Activated naive CD4-positive, alpha-beta T cell treated with anti-CD3 and anti-CD28 coated beads, Interleukin-2, amount 50 U/mL, for 72 hours (primary cell): ENCODE results near the gene PRKG1. TPM values are rescaled to one million over a fixed set of nuclear protein-coding genes. Genes with fewer than 3 reads are reported as not detected.

Experiments
- ATAC-seq, 2 donors: fragments of 150-1000 bp; cut with Tn5 transposase; 2 replicates each; pipeline ENCODE4 v1.10.0; 2021; ENCODE audit warnings: mild to moderate bottlenecking in 2 of 2, moderate library complexity in 2 of 2
- DNase-seq, 2 donors: peaks; one replicate each; pipeline ENCODE4 v3.0.0; 2021 to 2022; ENCODE audit warnings: low spot score in 2 of 2
- H3K27ac Mint-ChIP-seq, 2 donors: one replicate each; pipeline ENCODE4 v1.8.0; 2022; ENCODE audit warnings: mild to moderate bottlenecking in 2 of 2, mixed read lengths in 2 of 2
- H3K36me3 Mint-ChIP-seq, 2 donors: one replicate each; pipeline ENCODE4 v1.8.0; 2022; ENCODE audit warnings: mixed read lengths in 2 of 2
- H3K9me3 Mint-ChIP-seq, 2 donors: one replicate each; pipeline ENCODE4 v1.8.0; 2022; ENCODE audit warnings: mixed read lengths in 2 of 2
- total RNA-seq, 2 donors: library from RNA; stranded (reverse); gene quantifications; one replicate each; pipeline ENCODE4 v1.2.3, GENCODE V29; 2022

The PRKG1 gene
- total RNA-seq, 2 donors from 2014 or later, result not detected

GRCh38 chr10:51588984-51589383 is 514.7 kb downstream of the PRKG1 start:
- H3K36me3 Mint-ChIP-seq, result no peaks in the 10 kb centered on the region
- ATAC-seq (no peak), DNase-seq (no peak)
- no peaks in the 10 kb centered on the region for H3K9me3 Mint-ChIP-seq
- no peak overlapping the region for H3K27ac Mint-ChIP-seq

- Mint-ChIP-seq H3K27ac (no peak overlapping the region), H3K9me3 (no peaks in the 10 kb centered on the region), H3K36me3 (no peaks in the 10 kb centered on the region)
- ATAC-seq, result no peak
- no peak for DNase-seq
Observed at GRCh38 chr10:51590818-51591217, 516.5 kb downstream of the PRKG1 start.

DNA sequence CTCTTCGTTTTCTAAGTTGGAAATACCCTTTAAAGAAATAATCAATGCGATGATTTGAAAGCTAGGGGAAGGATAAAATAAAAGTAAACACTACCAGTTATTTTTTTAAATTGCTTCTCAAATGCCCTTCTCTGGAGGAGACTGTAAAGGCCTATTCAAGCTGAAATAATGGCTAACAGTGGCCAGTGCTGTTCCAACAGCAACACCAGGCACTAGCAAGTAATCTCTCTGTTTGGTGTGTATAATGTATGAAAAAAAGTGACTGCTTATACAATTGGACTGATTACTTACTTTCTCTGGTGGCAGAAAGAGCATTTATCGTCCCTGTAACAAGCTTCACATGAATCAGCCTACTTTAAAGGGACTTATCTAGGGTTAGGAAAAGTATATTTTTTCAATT is 522.4 kb downstream of the PRKG1 start:
- no peak overlapping the region for H3K27ac Mint-ChIP-seq
- ATAC-seq (no peak), DNase-seq (no peak)
- H3K9me3 Mint-ChIP-seq, result peaks cover 4 to 5% of the 10 kb centered on the region in 2 donors
- H3K36me3 Mint-ChIP-seq, result no peaks in the 10 kb centered on the region

DNA sequence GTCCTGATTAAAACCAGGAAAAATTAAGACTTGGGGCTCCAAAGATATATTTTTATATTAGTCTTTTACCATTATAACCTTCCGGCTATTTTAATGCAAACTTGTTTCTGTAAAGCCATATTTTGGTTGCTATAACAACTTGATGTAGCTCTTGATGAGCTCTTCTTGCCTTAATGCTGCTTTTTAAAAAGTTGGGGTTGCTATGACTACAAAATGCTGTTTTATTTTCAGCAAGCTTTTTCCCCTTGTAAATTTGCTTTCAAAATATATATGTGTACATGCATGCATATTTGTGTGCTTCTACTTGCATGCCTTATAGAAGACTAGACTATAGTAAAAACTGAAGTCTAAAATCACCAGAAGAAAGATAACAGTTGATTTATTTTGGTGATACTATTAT is 525.4 kb downstream of the PRKG1 start:
- H3K9me3 Mint-ChIP-seq, result peaks cover 4 to 5% of the 10 kb centered on the region in 2 donors
- no peak for ATAC-seq
- H3K36me3 Mint-ChIP-seq, result no peaks in the 10 kb centered on the region
- DNase-seq, result no peak
- no peak overlapping the region for H3K27ac Mint-ChIP-seq

- ATAC-seq (no peak), DNase-seq (no peak)
- Mint-ChIP-seq H3K9me3 (peaks cover 4 to 5% of the 10 kb centered on the region in 2 donors), H3K36me3 (no peaks in the 10 kb centered on the region), H3K27ac (no peak overlapping the region)
Observed at GRCh38 chr10:51602326-51602725, 528.0 kb downstream of the PRKG1 start.

- no peak for DNase-seq
- ATAC-seq, result no peak
- H3K36me3 Mint-ChIP-seq, result no peaks in the 10 kb centered on the region
Observed at GRCh38 chr10:51604579-51604978, 530.3 kb downstream of the PRKG1 start.

DNA sequence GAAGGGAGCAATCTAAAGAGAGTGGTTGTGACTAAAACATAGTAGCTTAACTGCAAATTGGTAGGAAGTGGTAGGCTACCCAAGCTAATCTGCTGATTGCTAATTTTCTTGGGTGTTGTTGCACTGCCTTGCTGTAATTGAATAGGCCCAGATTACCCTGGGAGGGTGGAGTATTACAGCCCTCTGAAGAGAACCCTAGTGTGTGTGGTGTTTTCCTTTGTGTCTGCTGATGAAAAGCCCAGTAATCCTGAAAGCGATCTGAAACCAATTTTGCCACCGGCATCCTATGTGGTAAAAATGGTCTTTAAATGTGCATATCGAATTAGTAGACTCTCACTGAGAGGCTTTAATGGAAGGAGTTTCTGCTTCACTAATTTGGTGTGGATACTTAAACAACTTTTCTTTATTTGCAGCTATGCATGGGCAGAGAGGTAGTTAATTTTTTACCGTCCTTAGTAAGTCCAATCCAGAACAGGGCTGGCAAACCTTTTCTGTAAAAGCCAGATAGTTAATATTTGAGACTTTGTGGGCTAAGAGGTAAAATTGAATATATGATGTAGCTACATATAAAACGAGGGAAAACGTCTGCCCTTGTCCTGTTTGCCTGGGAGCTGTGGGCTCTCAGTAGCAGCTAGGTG is 532.7 kb downstream of the PRKG1 start:
- H3K36me3 Mint-ChIP-seq, result no peaks in the 10 kb centered on the region
- H3K27ac Mint-ChIP-seq, result no peak overlapping the region
- no peaks in the 10 kb centered on the region for H3K9me3 Mint-ChIP-seq
- DNase-seq (no peak), ATAC-seq (no peak)

More at GRCh38 chr10:51604579-51604978, 530.3 kb downstream of the PRKG1 start:
- Mint-ChIP-seq H3K9me3 (no peaks in the 10 kb centered on the region), H3K27ac (no peak overlapping the region)

- Mint-ChIP-seq H3K36me3 (no peaks in the 10 kb centered on the region), H3K9me3 (no peaks in the 10 kb centered on the region)
Observed at GRCh38 chr10:51607463-51607835, 533.2 kb downstream of the PRKG1 start.

DNA sequence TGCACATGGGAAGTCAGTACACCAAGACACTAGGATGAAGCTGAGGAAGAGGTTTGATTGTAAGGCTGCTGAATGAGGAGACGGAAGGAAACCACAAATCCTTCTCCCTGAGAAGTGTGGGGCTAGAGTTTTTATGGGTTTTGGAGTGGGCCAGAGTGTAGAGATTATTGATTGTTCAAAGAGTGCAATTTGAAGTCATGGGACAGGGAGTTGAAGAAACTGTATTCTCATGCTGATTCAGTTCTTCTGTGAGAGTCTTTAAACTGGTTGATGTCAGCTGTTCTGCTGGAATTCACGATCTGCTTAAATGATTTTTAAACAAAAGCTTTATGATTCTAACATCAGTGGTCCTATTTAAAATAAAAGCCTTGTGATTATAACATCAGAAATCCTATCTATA is 533.9 kb downstream of the PRKG1 start:
- H3K27ac Mint-ChIP-seq, result no peak overlapping the region
- no peaks in the 10 kb centered on the region for H3K36me3 Mint-ChIP-seq
- H3K9me3 Mint-ChIP-seq, result no peaks in the 10 kb centered on the region
- ATAC-seq (no peak), DNase-seq (no peak)

More at GRCh38 chr10:51607463-51607835, 533.2 kb downstream of the PRKG1 start:
- ATAC-seq (no peak), DNase-seq (no peak)
- no peak overlapping the region for H3K27ac Mint-ChIP-seq

- ATAC-seq, result no peak
- Mint-ChIP-seq H3K36me3 (peaks cover 0 to 5% of the 10 kb centered on the region in 2 donors), H3K27ac (peak overlapping the region in 1 of 2 donors; percentile 75), H3K9me3 (peaks cover 10 to 17% of the 10 kb centered on the region in 2 donors)
- no peak for DNase-seq
Observed at GRCh38 chr10:51615764-51616298, 541.5 kb downstream of the PRKG1 start.

GRCh38 chr10:51617576-51618235 is 543.4 kb downstream of the PRKG1 start:
- no peak for DNase-seq
- ATAC-seq, result peak in 1 of 2 donors; percentile 44

GRCh38 chr10:51619365-51619764 is 545.1 kb downstream of the PRKG1 start:
- H3K9me3 Mint-ChIP-seq, result peaks cover 10 to 15% of the 10 kb centered on the region in 2 donors
- DNase-seq, result no peak
- no peak for ATAC-seq

More at GRCh38 chr10:51617576-51618235, 543.4 kb downstream of the PRKG1 start:
- Mint-ChIP-seq H3K27ac (no peak overlapping the region), H3K9me3 (peaks cover 10 to 17% of the 10 kb centered on the region in 2 donors), H3K36me3 (peaks cover 0 to 5% of the 10 kb centered on the region in 2 donors)

GRCh38 chr10:51620131-51620530 is 545.8 kb downstream of the PRKG1 start:
- ATAC-seq, result no peak
- DNase-seq, result no peak
- H3K36me3 Mint-ChIP-seq, result peaks cover 0 to 5% of the 10 kb centered on the region in 2 donors
- H3K27ac Mint-ChIP-seq, result no peak overlapping the region
- peaks cover 10 to 12% of the 10 kb centered on the region in 2 donors for H3K9me3 Mint-ChIP-seq

More at GRCh38 chr10:51619365-51619764, 545.1 kb downstream of the PRKG1 start:
- Mint-ChIP-seq H3K27ac (no peak overlapping the region), H3K36me3 (peaks cover 0 to 5% of the 10 kb centered on the region in 2 donors)

GRCh38 chr10:51624013-51624412 is 549.7 kb downstream of the PRKG1 start:
- Mint-ChIP-seq H3K9me3 (no peaks in the 10 kb centered on the region), H3K36me3 (no peaks in the 10 kb centered on the region), H3K27ac (no peak overlapping the region)
- no peak for ATAC-seq
- DNase-seq, result no peak

DNA sequence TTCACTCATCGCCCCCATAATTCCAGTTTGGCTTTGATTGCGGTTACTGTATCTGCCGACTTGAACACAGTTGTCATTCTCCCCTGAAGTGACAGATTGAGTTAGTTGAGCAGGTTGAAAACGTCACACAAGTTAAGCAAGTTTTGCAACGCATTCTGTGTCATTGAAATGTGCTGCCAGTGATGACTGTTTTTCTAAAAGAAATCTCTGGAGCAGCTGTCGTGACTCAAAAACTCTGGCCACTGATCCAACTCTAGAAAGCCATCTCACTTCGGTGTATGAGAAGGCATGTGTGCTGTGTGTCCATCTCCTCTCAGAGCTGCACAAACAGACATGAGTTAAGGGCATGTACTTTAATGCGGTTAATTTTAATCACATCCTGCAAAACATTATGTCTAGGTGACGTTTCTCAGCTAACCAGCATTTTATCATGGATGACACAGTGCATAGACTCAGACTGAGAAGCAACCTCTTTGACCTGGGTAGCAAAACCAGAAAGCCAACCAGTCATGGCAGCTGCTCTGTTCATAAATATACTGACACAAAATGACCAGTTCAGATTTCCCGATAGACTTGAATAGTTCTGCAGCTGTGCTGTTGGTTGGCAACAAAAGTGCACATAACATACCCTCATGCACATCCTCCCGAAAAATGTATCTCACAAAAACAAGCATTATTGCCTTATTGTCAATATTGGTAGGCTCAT is 555.8 kb downstream of the PRKG1 start:
- DNase-seq (no peak), ATAC-seq (no peak)
- Mint-ChIP-seq H3K36me3 (no peaks in the 10 kb centered on the region), H3K9me3 (no peaks in the 10 kb centered on the region), H3K27ac (no peak overlapping the region)

- Mint-ChIP-seq H3K27ac (no peak overlapping the region), H3K9me3 (no peaks in the 10 kb centered on the region), H3K36me3 (no peaks in the 10 kb centered on the region)
- ATAC-seq (no peak), DNase-seq (no peak)
Observed at GRCh38 chr10:51630640-51631005, 556.3 kb downstream of the PRKG1 start.

DNA sequence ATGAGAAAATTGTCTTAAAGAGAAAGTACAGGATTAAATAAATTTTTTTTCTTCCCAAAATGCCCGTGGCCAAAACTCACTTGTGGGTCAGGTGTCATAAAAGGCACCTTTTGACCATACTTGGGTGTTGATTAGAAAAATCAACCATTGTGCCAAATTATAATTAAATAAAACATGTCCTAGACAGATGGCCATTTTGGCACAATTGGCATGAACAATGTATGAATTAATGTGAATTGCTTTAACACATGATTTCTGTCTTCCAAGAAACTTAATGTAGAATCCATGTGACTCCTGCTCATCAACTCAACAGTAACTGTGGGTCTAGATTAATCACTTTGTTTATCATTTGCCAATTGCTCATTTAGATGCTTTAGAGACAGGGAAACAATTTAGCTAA is 561.1 kb downstream of the PRKG1 start:
- ATAC-seq (no peak), DNase-seq (no peak)
- Mint-ChIP-seq H3K27ac (no peak overlapping the region), H3K9me3 (no peaks in the 10 kb centered on the region), H3K36me3 (no peaks in the 10 kb centered on the region)
